HG03432 (cell line): ENCODE measurements around the gene KCNMB2.
"Not testable (repeated sequence)": the region's sequence is repeated elsewhere in the genome, so short reads cannot be mapped to it uniquely, and the experiment has no call there.

ENCODE experiments used
- ATAC-seq: cut with Tn5 transposase; IDR thresholded peaks from one replicate; pipeline ENCODE4 v1.9.1; 2021; ENCODE audit warnings: mild to moderate bottlenecking, moderate library complexity; ENCODE audit not compliant: unreplicated experiment

The KCNMB2 gene

GRCh38 chr3:178518660-178519396 is 17.4 kb upstream of the KCNMB2 start:
- ATAC-seq: peak; percentile 83

DNA sequence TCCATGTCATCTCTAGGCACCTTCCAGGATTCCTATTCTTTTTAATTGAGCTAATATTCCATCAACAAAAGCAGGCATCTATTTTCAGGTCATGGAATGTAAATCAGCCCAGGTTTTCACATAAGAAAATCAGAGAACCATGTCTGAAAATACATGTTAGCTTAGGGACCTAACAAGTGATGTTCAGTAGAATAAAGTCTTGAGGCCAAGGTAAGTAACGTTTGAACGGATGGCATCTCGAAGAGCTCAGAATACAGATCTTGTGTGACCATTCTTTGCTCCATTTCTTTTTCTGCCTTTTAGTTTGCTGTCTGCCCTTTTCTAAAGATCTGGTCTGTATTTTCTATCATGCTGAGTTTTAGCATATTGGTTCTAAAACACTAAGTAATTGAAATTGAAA is 16.5 kb upstream of the KCNMB2 start:
- ATAC-seq: no peak

DNA sequence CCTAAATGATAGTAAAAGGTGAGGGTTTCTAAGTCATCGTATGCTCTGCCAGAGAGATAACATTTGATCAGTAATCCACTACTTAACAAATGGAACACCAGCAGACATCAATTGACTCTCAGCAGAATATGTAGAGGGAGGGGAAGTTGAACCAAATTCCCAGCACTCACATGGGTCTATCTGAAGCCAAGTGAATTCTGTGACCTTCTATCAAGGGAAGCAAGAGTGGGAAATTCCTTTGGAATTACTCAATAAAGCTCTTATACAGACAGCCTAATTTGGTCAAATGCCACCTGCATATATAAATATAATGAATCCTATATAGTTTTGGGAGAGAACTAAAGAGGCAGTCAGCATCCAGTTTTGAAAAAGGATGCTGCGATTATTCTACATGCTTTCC is 15.8 kb upstream of the KCNMB2 start:
- no peak for ATAC-seq

DNA sequence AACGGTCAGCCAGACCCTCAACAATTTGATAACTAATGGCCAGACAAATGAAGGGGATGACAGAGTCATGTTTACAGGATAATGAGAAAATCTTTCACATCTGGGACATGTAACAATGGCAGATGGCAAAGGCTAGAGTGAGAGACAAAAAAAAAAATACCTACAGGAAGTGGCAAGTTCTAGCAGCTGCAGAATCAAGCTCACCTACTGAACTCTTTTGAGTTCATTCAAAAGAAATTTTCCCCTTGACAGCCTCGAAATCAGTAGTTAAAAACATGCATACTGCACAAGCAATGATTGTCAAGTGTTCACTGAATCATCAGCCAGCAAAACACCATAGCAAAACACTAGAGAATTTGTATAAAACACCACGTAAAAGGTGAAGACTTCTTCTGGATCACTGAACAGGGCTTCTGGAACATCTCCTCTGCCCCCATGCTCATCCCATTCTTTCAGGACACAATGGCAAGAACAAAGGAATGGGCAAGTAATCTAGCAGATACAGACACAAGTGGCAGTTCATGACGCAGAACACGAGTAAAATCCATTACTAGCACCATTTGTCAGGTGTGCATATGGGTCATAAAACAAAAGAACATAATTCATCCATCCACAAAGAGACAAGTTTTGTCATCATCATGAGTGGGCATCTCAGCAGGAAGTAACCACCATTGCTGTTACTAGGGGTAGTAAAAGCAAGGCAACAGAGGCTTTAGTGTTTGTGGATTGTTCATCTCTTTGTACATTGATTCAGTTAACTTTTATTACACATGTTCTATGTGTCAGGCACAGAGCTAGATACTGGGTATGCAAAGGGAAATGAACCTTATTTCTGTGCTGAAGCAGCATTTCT is 13.8 kb upstream of the KCNMB2 start:
- no peak for ATAC-seq

DNA sequence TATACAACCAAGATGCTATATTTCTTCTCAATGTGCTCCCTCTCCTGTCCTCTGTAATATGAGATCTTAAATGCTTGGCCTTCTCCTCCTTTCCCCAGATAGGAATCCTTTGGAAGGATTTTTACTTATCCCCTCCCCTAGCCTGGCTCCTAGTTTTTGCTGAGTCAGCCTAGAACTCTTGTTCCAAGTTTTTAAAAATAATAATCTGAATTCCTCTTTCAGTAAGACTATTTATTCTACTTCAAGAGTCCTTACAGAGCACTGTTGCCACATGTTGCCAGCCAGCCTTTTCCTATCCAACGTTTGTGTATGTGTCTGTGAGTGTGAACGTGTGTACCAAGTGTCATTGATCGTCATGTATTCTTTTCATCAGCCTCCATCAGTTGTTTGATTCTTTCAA is 11.0 kb upstream of the KCNMB2 start:
- ATAC-seq: no peak

DNA sequence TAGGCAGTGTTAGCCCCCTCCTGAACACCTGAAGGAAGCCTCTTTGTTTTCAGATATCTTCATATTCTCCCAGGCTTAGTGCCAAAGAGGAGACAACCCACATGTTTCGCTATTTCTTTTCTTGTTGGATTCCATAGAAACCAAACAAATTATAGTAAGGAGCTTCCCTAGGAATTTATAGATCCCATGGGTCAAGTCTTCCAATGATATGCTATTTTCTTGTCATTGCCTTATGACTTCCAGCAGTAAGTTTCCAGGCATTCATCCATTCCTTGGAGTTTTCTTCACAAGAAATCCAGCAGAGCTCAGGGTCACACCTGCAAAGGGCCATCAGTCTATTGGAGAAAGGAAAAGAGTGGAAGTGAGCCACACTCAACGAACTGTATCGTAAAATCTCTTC is 9.9 kb upstream of the KCNMB2 start:
- ATAC-seq: no peak

DNA sequence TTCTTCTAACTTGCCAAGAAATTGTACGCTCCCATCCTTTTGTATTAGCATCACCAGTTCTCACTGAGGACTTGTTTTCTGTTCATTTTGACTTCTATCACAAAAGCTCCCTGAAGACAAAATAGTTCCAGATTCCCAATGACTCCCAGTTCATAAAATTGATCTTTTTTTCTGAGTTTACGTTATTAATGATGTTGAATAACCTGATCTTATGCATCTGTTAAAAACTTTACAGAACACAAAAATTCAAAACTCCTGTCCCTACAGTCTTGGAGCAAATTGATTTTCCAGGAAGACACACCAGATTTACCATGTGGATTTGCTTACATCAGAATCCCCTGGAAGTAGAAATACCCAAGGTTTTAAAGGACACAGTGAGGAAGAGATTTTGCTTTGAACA is 8.3 kb upstream of the KCNMB2 start:
- no peak for ATAC-seq

- ATAC-seq: no peak
Observed at GRCh38 chr3:178529606-178530225, 6.5 kb upstream of the KCNMB2 start.

- ATAC-seq: peak; percentile 45
Observed at GRCh38 chr3:178532476-178532875, 3.8 kb upstream of the KCNMB2 start.

GRCh38 chr3:178537122-178537705 is 978 bp downstream of the KCNMB2 start:
- no peak for ATAC-seq

DNA sequence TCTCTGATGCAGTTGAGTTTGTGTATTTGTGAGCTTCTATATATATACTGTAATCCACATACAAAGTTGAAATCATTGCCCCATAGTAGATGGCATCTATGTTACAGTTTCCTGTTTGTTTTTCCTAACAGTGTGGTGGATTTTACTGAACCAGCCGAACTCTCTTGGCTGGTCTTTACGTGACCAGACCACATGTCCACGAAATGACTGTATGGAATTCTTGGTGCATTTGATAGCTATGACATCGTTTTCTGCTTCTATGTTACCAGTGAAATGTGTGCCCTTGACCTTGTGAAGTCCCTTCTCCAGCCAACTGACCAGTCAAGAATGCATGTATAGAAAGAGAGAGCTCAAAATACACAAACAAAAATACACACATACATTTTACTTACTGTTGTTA is 1.8 kb downstream of the KCNMB2 start:
- no peak for ATAC-seq

- ATAC-seq: no peak
Observed at GRCh38 chr3:178540184-178540583, 3.9 kb downstream of the KCNMB2 start.

DNA sequence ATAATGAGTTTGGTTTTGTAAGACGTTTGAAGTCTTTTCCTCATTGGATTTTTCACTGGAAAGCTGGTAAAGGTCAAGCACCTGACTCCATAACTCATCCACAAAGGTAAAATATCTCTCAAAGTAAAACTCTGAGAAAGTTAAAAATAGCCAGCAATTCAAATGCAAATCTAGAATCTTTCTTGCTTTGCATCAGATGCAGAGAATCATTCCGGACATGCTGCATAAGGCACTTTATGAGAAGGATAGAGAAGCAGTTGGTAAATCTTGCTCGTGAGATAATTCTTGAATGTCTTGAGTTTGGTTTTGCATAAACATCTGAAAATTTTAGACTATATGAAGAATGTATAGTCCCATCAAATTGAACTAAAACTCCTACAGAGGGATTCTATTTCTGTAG is 9.1 kb downstream of the KCNMB2 start:
- ATAC-seq: no peak

GRCh38 chr3:178546079-178546478 is 9.8 kb downstream of the KCNMB2 start:
- ATAC-seq: peak; percentile 45

- not testable (repeated sequence) for ATAC-seq
Observed at GRCh38 chr3:178549426-178549825, 13.2 kb downstream of the KCNMB2 start.

DNA sequence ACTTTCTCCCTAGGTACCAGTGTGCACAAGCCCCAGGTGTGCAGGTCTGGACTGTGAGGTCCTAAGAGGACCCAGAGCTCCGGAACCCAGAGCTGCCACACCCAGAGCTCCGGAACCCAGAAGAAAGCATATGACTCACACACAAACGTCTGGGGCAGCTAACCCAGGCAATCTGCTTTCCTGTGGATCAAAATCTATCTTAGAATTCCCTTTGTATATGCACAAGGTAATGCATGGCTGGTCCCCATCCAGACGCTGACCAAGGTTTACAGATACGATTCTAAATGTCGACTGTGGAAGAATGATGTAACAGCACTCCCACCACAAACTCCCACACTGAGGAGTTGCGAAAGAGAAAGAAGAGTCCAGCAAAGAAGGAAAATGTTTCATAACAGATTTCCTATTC is 15.7 kb downstream of the KCNMB2 start:
- no peak for ATAC-seq

- no peak for ATAC-seq
Observed at GRCh38 chr3:178558637-178559036, 22.4 kb downstream of the KCNMB2 start.

DNA sequence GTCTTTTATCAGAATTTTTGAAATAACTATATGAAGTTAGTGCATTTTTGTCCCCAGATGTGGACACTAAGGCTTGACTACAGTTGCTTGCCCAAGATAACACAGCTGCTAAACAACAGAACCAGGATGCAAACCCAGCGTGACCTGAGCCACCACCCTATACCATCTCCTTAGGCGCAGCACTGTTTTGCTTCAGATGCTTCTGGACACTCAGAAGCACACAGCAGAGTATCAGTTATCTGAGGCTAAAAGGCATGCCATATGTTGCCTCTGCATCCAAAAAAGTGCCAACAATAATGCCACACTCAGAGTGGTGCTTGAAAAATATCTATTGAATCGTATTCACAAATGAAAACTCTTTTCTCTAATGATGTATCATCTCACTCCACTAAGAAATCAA is 24.5 kb downstream of the KCNMB2 start:
- ATAC-seq: no peak

DNA sequence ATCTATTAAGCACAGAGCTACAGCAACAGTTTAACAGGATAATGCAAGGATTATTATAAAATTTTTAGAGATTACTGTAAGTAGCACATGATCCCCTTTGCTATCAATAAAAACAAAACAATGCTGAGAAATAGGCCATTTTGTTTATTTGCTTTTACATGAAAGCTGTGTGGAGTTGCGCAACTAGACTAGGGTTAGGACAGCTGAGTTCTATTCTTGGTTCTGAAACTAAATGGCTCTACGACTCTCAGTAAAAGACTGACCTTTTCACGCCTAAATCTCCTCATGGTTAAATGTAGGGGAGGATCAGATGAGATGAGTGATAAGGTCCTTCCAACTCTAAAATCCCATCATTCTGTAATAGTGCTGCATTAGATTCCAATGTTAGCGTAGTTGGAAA is 25.0 kb downstream of the KCNMB2 start:
- ATAC-seq: no peak

DNA sequence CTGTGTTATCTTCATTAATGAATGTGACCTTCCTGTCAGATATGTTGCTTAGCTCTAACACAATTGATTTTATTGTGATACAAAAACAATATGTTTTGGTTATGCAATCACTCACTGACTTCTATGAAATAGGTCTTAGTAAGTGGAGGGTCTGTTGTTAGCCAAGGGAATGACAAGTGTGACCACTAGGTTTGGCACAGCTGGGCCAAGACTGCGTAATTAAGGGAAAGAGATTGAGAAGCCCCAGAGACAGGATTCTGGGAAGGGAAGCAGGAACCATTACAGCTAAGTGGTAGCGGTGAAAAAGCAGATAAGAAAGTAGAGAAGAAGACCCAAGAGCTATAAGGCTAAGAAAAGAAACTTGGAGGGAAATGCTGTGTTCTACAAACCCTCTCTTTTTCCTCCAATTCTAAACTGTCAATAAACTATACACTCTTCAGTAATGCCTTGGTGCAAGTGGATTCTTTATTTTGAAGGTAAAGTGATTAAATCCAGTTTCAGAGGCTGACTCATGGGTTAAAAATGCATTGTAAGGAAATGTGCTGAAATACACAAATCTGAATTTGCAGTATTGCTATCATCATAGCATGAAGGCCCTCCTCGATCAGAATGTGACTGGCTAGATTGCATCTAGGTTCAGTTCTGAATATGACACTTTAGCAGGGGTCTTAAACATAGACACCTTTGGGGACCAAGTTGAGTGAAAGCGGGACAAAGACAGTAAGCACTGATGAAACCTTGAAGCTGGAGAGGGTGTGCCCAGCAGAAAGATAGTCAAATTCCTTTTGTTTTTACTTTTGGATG is 26.1 kb downstream of the KCNMB2 start:
- peak; percentile 31 for ATAC-seq

GRCh38 chr3:178562947-178563232 is 26.7 kb downstream of the KCNMB2 start:
- ATAC-seq: no peak
